Measurements from ENCODE around the gene UPP1. TPM values are rescaled to one million over a fixed set of nuclear protein-coding genes. Genes with fewer than 3 reads are reported as not detected.
A peak's percentile ranks its signal among the peaks of the same experiment; 100 is the strongest.

UPP1 gene
- polyA plus RNA-seq, 2 of the 4 experiments (the other 2 are of a cell fraction), result 32.2 to 55.7 TPM

- Histone ChIP-seq H3K4me1 (peaks cover 27% of the 10 kb centered on the region), H3K9me3 (0 out of 3 replicates have a peak, but pooled peaks cover 4% of the 10 kb centered on the region), H3K4me3 (no peak overlapping the region), H3K4me2 (peak overlapping the region; percentile 62), H3K27ac (peak overlapping the region in 1 of 2 experiments; percentile 48; a peak in 3 of 6 replicates)
- ChIA-PET CTCF (interaction anchor here (1.5 to 6.9 kb wide), 2 partner anchors 15 to 29 kb away, joined by 4 to 40 read pairs; no protein-coding TSS in a partner anchor), POLR2A (no interaction called here)
- DNase-seq (ENCODE audit: low read depth in 1 of 2, low spot score in 1 of 2) (peak; percentile 16 to 68), ATAC-seq (peak; percentile 47 to 79; a peak in 4 of 6 replicates), FAIRE-seq (no peak)
- WGBS (ENCODE audit: missing lambda C conversion rate), result 24% methylated on average over 3 of the region's 3 CpGs
- TF ChIP-seq REST (IDR thresholded peaks at IDR 0.05), result no peak
- TF ChIP-seq HOXA7 (CRISPR knock-in tag; IDR thresholded peaks at IDR 0.05), result no peak
- TF ChIP-seq RARB (CRISPR knock-in tag; IDR thresholded peaks at IDR 0.05), result no peak
- TF ChIP-seq CEBPB (IDR thresholded peaks at IDR 0.05), result no peak
- TF ChIP-seq HOXB13 (CRISPR knock-in tag; IDR thresholded peaks at IDR 0.05; ENCODE audit: low read depth), result no peak
- no peak for TF ChIP-seq HDAC2 (IDR thresholded peaks at IDR 0.05)
- TF ChIP-seq CBX8 (IDR thresholded peaks at IDR 0.05), result no peak
- no peak for TF ChIP-seq EP300 (IDR thresholded peaks at IDR 0.05)
- TF ChIP-seq E2F6 (IDR thresholded peaks at IDR 0.05; ENCODE audit: borderline replicate concordance, low read depth), result no peak
- TF ChIP-seq JUN (IDR thresholded peaks at IDR 0.05), result no peak
- no peak for TF ChIP-seq RCOR1 (IDR thresholded peaks at IDR 0.05; ENCODE audit: low read depth, low read length)
- 0 out of 2 replicates have a peak, but pooled peaks have one; percentile 28 for TF ChIP-seq EHMT2 (IDR thresholded peaks at IDR 0.05; ENCODE audit: low read depth)
- peak; percentile 39 for TF ChIP-seq CTCF (IDR thresholded peaks at IDR 0.05)
- no peak for TF ChIP-seq TP53 (CRISPR knock-in tag; IDR thresholded peaks at IDR 0.05)
- TF ChIP-seq RFX5 (IDR thresholded peaks at IDR 0.05), result no peak
- TF ChIP-seq MYC (IDR thresholded peaks at IDR 0.05; ENCODE audit: borderline replicate concordance, low read length), result no peak
- TF ChIP-seq RAD21 (conservative IDR thresholded peaks at IDR 0.05 in 1 of 2, IDR thresholded peaks at IDR 0.05 in 1 of 2), result peak; percentile 43 to 61; a peak in 4 of 5 replicates
- no peak; the same call in 2 of the 3 replicates for TF ChIP-seq SMC3 (IDR thresholded peaks at IDR 0.05)
- TF ChIP-seq CHD2 (IDR thresholded peaks at IDR 0.05; ENCODE audit: low read length, partially characterized antibody), result no peak
- no peak for TF ChIP-seq ZNF302 (CRISPR knock-in tag; IDR thresholded peaks at IDR 0.05)
Observed at GRCh38 chr7:48139459-48139858, 50.4 kb downstream of the UPP1 start.

GRCh38 chr7:48140001-48140681 lies 51.1 kb downstream of the UPP1 start:
- POLR2A ChIA-PET, result no interaction called here
- CTCF ChIA-PET, result interaction anchor here (1.5 to 6.9 kb wide), 2 partner anchors 14 to 30 kb away, joined by 4 to 40 read pairs; no protein-coding TSS in a partner anchor
- Histone ChIP-seq H3K4me3 (no peak overlapping the region), H3K4me2 (peak overlapping the region; percentile 62), H3K27ac (peak overlapping the region in 1 of 2 experiments; percentile 48; a peak in 4 of 6 replicates), H3K4me1 (peaks cover 30% of the 10 kb centered on the region), H3K9me3 (0 out of 3 replicates have a peak, but pooled peaks cover 6% of the 10 kb centered on the region)
- peak; percentile 31 to 77; a peak in 3 of 6 replicates for ATAC-seq
- TF ChIP-seq EP300 (IDR thresholded peaks at IDR 0.05) (0 out of 5 replicates have a peak, but pooled peaks of 1 of the 2 experiments have one; percentile 24), JUN (IDR thresholded peaks at IDR 0.05) (0 out of 5 replicates have a peak, but pooled peaks of 1 of the 2 experiments have one; percentile 30), GATA3 (IDR thresholded peaks at IDR 0.05; ENCODE audit: borderline replicate concordance) (peak; percentile 72; the same call in 1 of the 2 replicates), E2F6 (IDR thresholded peaks at IDR 0.05; ENCODE audit: borderline replicate concordance, low read depth) (no peak), MAFK (IDR thresholded peaks at IDR 0.05; ENCODE audit: partially characterized antibody) (no peak), TP53 (CRISPR knock-in tag; IDR thresholded peaks at IDR 0.05) (no peak), HDAC2 (IDR thresholded peaks at IDR 0.05) (no peak)
- WGBS (ENCODE audit: missing lambda C conversion rate), result 53% methylated on average over 7 of the region's 7 CpGs
- DNase-seq (ENCODE audit: low read depth in 1 of 2, low spot score in 1 of 2), result peak in 1 of 2 experiments; percentile 82
- FAIRE-seq, result no peak

Data from A549 (cell line).